Fibroblast of lung (primary cell): ENCODE measurements around the gene FOXC1.

Source experiments
- EZH2 ChIP-seq: IDR thresholded peaks from 2 replicates; pipeline ENCODE4 v1.5.1; 2012; ENCODE audit warnings: low read length, control low read depth, mild to moderate bottlenecking; ENCODE audit errors: missing control alignments
- TF ChIP-seq, protein P1 (sequence below), 2 donors: IDR thresholded peaks in 1 of 2; conservative IDR thresholded peaks in 1 of 2; 1 replicate in 1 of 2; 2 replicates in 1 of 2; pipeline ENCODE4 v1.5.1; 2011 to 2012; ENCODE audit warnings: low read length in 2 of 2, control low read depth in 1 of 2, inconsistent platforms in 1 of 2, low read depth in 1 of 2, mild to moderate bottlenecking in 1 of 2

DNA sequence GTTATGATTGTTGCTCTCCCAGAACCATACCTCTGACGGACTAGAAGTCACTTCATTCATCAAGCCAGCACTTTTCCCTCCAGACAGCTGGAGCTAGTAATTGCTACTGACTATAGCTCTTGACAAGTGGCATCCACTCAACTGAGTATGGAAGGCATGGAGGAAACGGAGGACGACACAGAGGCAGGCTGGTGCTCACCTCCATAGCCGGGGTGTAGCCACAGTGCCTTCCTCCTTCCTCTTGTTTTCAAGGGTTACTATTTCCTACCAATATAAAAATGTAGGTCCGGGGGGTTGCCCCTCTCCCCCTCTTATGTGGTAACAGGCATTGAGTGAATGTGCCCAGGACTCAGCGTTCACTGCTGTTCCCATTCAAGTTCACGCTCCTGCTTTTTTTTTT is 23.5 kb upstream of the FOXC1 start:
- TF ChIP-seq EZH2, result no peak
- TF ChIP-seq, protein P1, sequence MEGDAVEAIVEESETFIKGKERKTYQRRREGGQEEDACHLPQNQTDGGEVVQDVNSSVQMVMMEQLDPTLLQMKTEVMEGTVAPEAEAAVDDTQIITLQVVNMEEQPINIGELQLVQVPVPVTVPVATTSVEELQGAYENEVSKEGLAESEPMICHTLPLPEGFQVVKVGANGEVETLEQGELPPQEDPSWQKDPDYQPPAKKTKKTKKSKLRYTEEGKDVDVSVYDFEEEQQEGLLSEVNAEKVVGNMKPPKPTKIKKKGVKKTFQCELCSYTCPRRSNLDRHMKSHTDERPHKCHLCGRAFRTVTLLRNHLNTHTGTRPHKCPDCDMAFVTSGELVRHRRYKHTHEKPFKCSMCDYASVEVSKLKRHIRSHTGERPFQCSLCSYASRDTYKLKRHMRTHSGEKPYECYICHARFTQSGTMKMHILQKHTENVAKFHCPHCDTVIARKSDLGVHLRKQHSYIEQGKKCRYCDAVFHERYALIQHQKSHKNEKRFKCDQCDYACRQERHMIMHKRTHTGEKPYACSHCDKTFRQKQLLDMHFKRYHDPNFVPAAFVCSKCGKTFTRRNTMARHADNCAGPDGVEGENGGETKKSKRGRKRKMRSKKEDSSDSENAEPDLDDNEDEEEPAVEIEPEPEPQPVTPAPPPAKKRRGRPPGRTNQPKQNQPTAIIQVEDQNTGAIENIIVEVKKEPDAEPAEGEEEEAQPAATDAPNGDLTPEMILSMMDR (conservative IDR thresholded peaks at IDR 0.05 in 1 of 2, IDR thresholded peaks at IDR 0.05 in 1 of 2; ENCODE audit: low read depth in 1 of 2, low read length in 2 of 2), result no peak
